H9 (cell line): ENCODE data around the gene NCBP3. TPM values are rescaled to one million over a fixed set of nuclear protein-coding genes. Genes with fewer than 3 reads are reported as not detected.

Experiments
- DNase-seq: peaks from one replicate; pipeline ENCODE4 v3.0.0-alpha.2; 2017
- H2AFZ ChIP-seq: one replicate; pipeline ENCODE4 v1.6.1; 2013; ENCODE audit warnings: mild to moderate bottlenecking, low read length, control low read depth, moderate library complexity
- H2AK5ac ChIP-seq: 2 replicates; pipeline ENCODE4 v1.6.1; 2013; ENCODE audit warnings: low read length, control low read depth, mixed read lengths; ENCODE audit not compliant: insufficient read length
- H2BK120ac ChIP-seq: one replicate; pipeline ENCODE4 v1.6.1; 2013; ENCODE audit warnings: low read depth, mild to moderate bottlenecking, low read length, control low read depth, inconsistent platforms; ENCODE audit not compliant: poor library complexity, severe bottlenecking
- H2BK12ac ChIP-seq: 2 replicates; pipeline ENCODE4 v1.6.1; 2013; ENCODE audit warnings: low read length, control low read depth, mixed read lengths, low read depth; ENCODE audit not compliant: insufficient read length
- H2BK15ac ChIP-seq: 2 replicates; pipeline ENCODE4 v1.6.1; 2013; ENCODE audit warnings: low read depth, low read length, control low read depth
- H2BK20ac ChIP-seq: one replicate; pipeline ENCODE4 v1.6.1; 2013; ENCODE audit warnings: low read depth, mild to moderate bottlenecking, low read length, control low read depth, inconsistent platforms; ENCODE audit not compliant: poor library complexity, severe bottlenecking
- H2BK5ac ChIP-seq: 2 replicates; pipeline ENCODE4 v1.6.1; 2013; ENCODE audit warnings: low read length, control low read depth, mixed read lengths; ENCODE audit not compliant: insufficient read length
- H3K14ac ChIP-seq: 2 replicates; pipeline ENCODE4 v1.6.1; 2013; ENCODE audit warnings: low read length, control low read depth; ENCODE audit not compliant: insufficient read depth
- H3K18ac ChIP-seq: 2 replicates; pipeline ENCODE4 v1.6.1; 2013; ENCODE audit warnings: low read depth, mild to moderate bottlenecking, mixed read lengths, low read length, control low read depth; ENCODE audit not compliant: insufficient read length
- H3K23ac ChIP-seq: 2 replicates; pipeline ENCODE4 v1.6.1; 2013; ENCODE audit warnings: low read length, control low read depth, mixed read lengths, low read depth; ENCODE audit not compliant: insufficient read length
- H3K23me2 ChIP-seq: 2 replicates; pipeline ENCODE4 v1.6.1; 2013; ENCODE audit warnings: low read depth, mild to moderate bottlenecking, mixed read lengths, low read length, control low read depth; ENCODE audit not compliant: insufficient read length, poor library complexity, severe bottlenecking
- H3K27ac ChIP-seq: 2 replicates; pipeline ENCODE4 v1.5.1; 2013; ENCODE audit warnings: low read length, control low read depth, mixed read lengths, low read depth; ENCODE audit not compliant: insufficient read length
- H3K27me3 ChIP-seq: 2 replicates; pipeline ENCODE4 v1.6.1; 2013; ENCODE audit warnings: low read length, control low read depth, inconsistent platforms; ENCODE audit not compliant: insufficient read depth
- H3K4ac ChIP-seq: 2 replicates; pipeline ENCODE4 v1.6.1; 2013; ENCODE audit warnings: low read depth, mild to moderate bottlenecking, control low read depth, inconsistent platforms, low read length, moderate library complexity
- H3K4me1 ChIP-seq: 2 replicates; pipeline ENCODE4 v1.6.1; 2013; ENCODE audit warnings: low read length, control low read depth, inconsistent platforms; ENCODE audit not compliant: insufficient read depth
- H3K4me2 ChIP-seq: 2 replicates; pipeline ENCODE4 v1.6.1; 2013; ENCODE audit warnings: low read length, control low read depth, mixed read lengths; ENCODE audit not compliant: insufficient read length, insufficient read depth
- H3K56ac ChIP-seq: 2 replicates; pipeline ENCODE4 v1.6.1; 2013; ENCODE audit warnings: low read depth, mild to moderate bottlenecking, mixed read lengths, low read length, control low read depth; ENCODE audit not compliant: insufficient read length
- H3K79me1 ChIP-seq: 2 replicates; pipeline ENCODE4 v1.6.1; 2013; ENCODE audit warnings: low read depth, mild to moderate bottlenecking, moderate library complexity, low read length, control low read depth, inconsistent platforms; ENCODE audit not compliant: insufficient read depth, poor library complexity, severe bottlenecking
- H3K79me2 ChIP-seq: 2 replicates; pipeline ENCODE4 v1.6.1; 2013; ENCODE audit warnings: low read length, control low read depth, inconsistent platforms; ENCODE audit not compliant: insufficient read depth
- H3K9ac ChIP-seq: 2 replicates; pipeline ENCODE4 v1.6.1; 2013; ENCODE audit warnings: low read length, control low read depth, mixed read lengths; ENCODE audit not compliant: insufficient read length; ENCODE audit errors: extremely low read depth
- H3K9me3 ChIP-seq: one replicate; pipeline ENCODE4 v1.6.1; 2013; ENCODE audit warnings: low read depth, low read length, inconsistent platforms; ENCODE audit not compliant: control insufficient read depth
- H3T11ph ChIP-seq: one replicate; pipeline ENCODE4 v1.6.1; 2013; ENCODE audit warnings: mild to moderate bottlenecking, low read length, control low read depth, inconsistent platforms
- H4K20me1 ChIP-seq: one replicate; pipeline ENCODE4 v1.6.1; 2013; ENCODE audit not compliant: control insufficient read depth, insufficient read length, insufficient read depth
- H4K5ac ChIP-seq: 2 replicates; pipeline ENCODE4 v1.6.1; 2013; ENCODE audit warnings: low read depth, mild to moderate bottlenecking, mixed read lengths, low read length, control low read depth; ENCODE audit not compliant: insufficient read length
- H4K8ac ChIP-seq: replicated peaks from 2 replicates; pipeline ENCODE4 v1.6.1; 2013; ENCODE audit warnings: low read length, control low read depth, mixed read lengths, low read depth; ENCODE audit not compliant: insufficient read length
- H4K91ac ChIP-seq: 2 replicates; pipeline ENCODE4 v1.6.1; 2013; ENCODE audit warnings: low read depth, mild to moderate bottlenecking, moderate library complexity, mixed read lengths, low read length, control low read depth; ENCODE audit not compliant: insufficient read length
- H3K27ac Mint-ChIP-seq, 3 experiments: 2 replicates in 2 of 3; 3 replicates in 1 of 3; pipeline ENCODE4 v1.8.0; 2020 to 2021; ENCODE audit warnings: mixed read lengths in 3 of 3, mild to moderate bottlenecking in 1 of 3, moderate library complexity in 1 of 3
- H3K27me3 Mint-ChIP-seq: 2 replicates; pipeline ENCODE4 v1.8.0; 2021; ENCODE audit warnings: low read depth, mild to moderate bottlenecking, moderate library complexity, mixed read lengths
- H3K36me3 Mint-ChIP-seq, 3 experiments: 2 replicates in 2 of 3; 3 replicates in 1 of 3; pipeline ENCODE4 v1.8.0; 2020 to 2021; ENCODE audit warnings: low read depth in 3 of 3, mixed read lengths in 3 of 3; ENCODE audit not compliant: insufficient read depth in 1 of 3
- H3K4me1 Mint-ChIP-seq, 2 experiments: 2 replicates each; pipeline ENCODE4 v1.8.0; 2020; ENCODE audit warnings: mixed read lengths in 2 of 2
- H3K4me3 Mint-ChIP-seq, 2 experiments: 2 replicates in 1 of 2; 3 replicates in 1 of 2; pipeline ENCODE4 v1.8.0; 2020 to 2021; ENCODE audit warnings: mild to moderate bottlenecking in 2 of 2, mixed read lengths in 2 of 2, moderate library complexity in 1 of 2
- H3K9me3 Mint-ChIP-seq, 2 experiments: 2 replicates in 1 of 2; 3 replicates in 1 of 2; pipeline ENCODE4 v1.8.0; 2020; ENCODE audit warnings: mild to moderate bottlenecking in 2 of 2, mixed read lengths in 2 of 2, moderate library complexity in 1 of 2
- CTCF ChIP-seq: fragments of 200-600 bp; sonication (generic); conservative IDR thresholded peaks from 3 replicates; pipeline ENCODE4 v1.8.0; 2021; ENCODE audit warnings: antibody characterized with exemption, mild to moderate bottlenecking
- WGBS: extraction: QIAGEN DNeasy Blood & Tissue Kit; methylation state at CpG from one replicate; pipeline ENCODE4 v1.1.7; 2013; ENCODE audit warnings: missing lambda C conversion rate, low lambda C conversion rate, mixed read lengths; ENCODE audit not compliant: insufficient read length; ENCODE audit errors: extremely low coverage; 5-methylcytosine and 5-hydroxymethylcytosine counted together
- total RNA-seq: library from RNA; stranded (reverse); gene quantifications from 2 replicates; pipeline ENCODE4 v1.2.1, GENCODE V29; 2021

Gene NCBP3
- total RNA-seq, 1 experiment from 2014 or later: 45.7 TPM

- H2BK12ac ChIP-seq: no peak overlapping the region
- no peak overlapping the region for H3K27ac ChIP-seq
- H3K4me2 ChIP-seq: no peak overlapping the region
- no peak overlapping the region for H3K14ac ChIP-seq
- H4K91ac ChIP-seq: no peak overlapping the region
- H4K8ac ChIP-seq: no peak overlapping the region
- H3K27me3 Mint-ChIP-seq: no peaks in the 10 kb centered on the region
- no peak overlapping the region for H2BK20ac ChIP-seq
- H3K4me3 Mint-ChIP-seq: no peak overlapping the region
- TF ChIP-seq CTCF: no peak
- H3K23me2 ChIP-seq: no peaks in the 10 kb centered on the region
- H3K4ac ChIP-seq: no peak overlapping the region
- H3K27me3 ChIP-seq: no peaks in the 10 kb centered on the region
- H3K56ac ChIP-seq: no peak overlapping the region
- H3K4me1 ChIP-seq: no peaks in the 10 kb centered on the region
- H2BK120ac ChIP-seq: no peak overlapping the region
- no peaks in the 10 kb centered on the region for H3K9me3 Mint-ChIP-seq
- H2AFZ ChIP-seq: no peak overlapping the region
- H3K4me1 Mint-ChIP-seq: peaks cover 9 to 15% of the 10 kb centered on the region in 2 experiments
- no peak for DNase-seq
- no peak overlapping the region for H2BK15ac ChIP-seq
- H3K23ac ChIP-seq: no peak overlapping the region
- no peak overlapping the region for H3K9ac ChIP-seq
- H4K20me1 ChIP-seq: no peaks in the 10 kb centered on the region
- no peaks in the 10 kb centered on the region for H3K79me1 ChIP-seq
- H3K36me3 Mint-ChIP-seq: peaks cover 4 to 26% (median 25%) of the 10 kb centered on the region in 3 experiments; a peak in 6 of 7 replicates
- no peak overlapping the region for H3K18ac ChIP-seq
- H2BK5ac ChIP-seq: no peak overlapping the region
- no peak overlapping the region for H4K5ac ChIP-seq
- H3K27ac Mint-ChIP-seq: no peak overlapping the region
- no peak overlapping the region for H3T11ph ChIP-seq
- no CpG with 5 or more reads among the region's 7 CpGs for WGBS
- H3K9me3 ChIP-seq: no peaks in the 10 kb centered on the region
- no peaks in the 10 kb centered on the region for H3K79me2 ChIP-seq
- no peak overlapping the region for H2AK5ac ChIP-seq
These were observed 29.3 kb upstream of the NCBP3 start for GRCh38 chr17:3875317-3875716.
